Skeletal muscle cell (primary cell): Measurements from ENCODE around the gene MOGAT3.

Experiments used
- DNase-seq: peaks from one replicate; pipeline ENCODE4 v3.0.0-alpha.2; 2010; ENCODE audit warnings: low read depth
- H3K4me3 ChIP-seq: 2 replicates; pipeline ENCODE4 v1.5.1; 2011; ENCODE audit warnings: low read depth, mild to moderate bottlenecking, control low read depth, low read length, moderate library complexity

The MOGAT3 gene

DNA sequence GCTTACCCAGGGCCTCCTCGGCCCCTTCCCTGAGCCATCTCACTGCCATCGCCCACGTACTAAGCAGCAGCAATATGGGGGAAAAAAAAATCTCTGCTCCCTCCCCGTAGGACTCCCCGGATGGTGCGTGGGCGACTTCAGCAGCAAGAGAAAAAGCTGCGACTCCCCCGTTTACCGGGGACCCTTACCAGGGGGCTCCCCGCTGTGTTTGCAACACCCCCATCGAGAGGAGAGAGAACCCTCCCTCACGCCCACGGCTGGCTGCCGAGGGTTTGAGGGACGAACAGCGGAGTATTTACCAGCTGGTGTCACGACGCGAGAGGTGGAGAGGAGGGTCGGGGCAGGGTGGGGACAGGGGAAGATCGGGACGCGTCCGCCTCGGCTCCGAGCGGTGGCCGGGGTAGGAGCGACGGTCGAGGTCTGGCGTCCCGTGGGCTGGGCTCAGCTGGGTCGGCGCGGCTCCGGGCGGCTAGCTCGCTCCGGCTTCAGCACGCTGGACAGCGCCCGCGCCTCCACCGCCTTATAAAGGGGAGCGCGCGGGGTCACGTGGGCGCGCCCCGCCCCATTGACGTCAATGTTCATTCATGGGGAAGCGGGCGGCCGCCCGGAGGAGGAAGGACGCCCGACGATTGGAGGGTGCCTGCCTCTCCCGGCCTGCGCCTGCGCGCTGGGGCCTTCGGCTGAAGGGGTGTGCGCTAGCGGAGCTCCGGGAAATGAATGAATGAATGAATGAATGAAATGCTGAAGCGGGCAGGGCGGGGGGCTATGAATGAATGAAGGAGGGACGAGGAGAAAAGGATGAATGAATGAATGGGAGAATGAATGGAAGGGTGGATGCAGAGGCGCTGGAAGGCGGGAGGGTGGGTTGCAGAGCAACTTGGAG, 35.5 kb downstream of the MOGAT3 start, which contains the start of gene VGF:
VGF (minus strand) TSS at position 495 of the 883 bp plus-strand sequence. CDS start 726 bp downstream, outside the sequence.
- peak; percentile 84 for DNase-seq
- H3K4me3 ChIP-seq: peak within 1 kb of the TSS; percentile 43

DNA sequence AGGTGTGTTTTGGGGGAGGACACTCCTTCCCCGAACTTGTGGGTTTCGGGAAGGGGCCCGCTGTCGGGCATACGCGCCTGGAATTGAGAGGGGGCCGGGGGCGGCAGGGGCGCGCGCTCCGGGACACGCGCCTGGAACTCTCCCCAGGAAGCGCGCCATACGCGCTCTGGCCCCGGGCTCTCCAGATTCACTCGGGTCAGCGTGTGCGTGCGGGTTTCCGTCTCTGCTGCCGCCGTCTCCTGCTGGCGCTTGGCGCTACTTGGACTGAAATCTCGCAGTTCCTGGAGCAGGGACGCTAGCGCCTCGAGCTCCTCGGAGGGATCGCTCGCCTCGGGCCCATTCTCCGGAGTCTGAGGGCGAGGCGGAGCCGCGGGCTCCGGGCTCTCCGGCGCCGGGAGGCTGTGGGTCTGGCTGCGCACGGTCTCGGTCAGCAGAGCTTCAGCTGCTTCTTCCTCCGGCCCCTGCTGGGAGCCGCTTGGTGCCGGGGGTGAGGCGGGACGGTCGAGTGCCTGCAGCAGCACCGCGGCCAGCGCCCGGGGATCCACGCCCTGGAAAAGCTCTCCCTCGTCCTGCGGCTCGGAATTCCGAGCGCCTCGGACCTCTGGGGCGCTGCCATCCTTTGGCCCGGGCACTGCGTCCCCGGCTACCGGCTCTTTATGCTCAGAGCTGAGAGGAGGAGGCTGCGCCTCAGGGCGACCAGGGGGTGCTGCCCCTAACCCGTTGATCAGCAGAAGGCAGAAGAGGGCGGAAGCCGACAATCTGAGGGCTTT, 36.6 kb downstream of the MOGAT3 start:
- peak overlapping the region; percentile 43 for H3K4me3 ChIP-seq
- no peak for DNase-seq

DNA sequence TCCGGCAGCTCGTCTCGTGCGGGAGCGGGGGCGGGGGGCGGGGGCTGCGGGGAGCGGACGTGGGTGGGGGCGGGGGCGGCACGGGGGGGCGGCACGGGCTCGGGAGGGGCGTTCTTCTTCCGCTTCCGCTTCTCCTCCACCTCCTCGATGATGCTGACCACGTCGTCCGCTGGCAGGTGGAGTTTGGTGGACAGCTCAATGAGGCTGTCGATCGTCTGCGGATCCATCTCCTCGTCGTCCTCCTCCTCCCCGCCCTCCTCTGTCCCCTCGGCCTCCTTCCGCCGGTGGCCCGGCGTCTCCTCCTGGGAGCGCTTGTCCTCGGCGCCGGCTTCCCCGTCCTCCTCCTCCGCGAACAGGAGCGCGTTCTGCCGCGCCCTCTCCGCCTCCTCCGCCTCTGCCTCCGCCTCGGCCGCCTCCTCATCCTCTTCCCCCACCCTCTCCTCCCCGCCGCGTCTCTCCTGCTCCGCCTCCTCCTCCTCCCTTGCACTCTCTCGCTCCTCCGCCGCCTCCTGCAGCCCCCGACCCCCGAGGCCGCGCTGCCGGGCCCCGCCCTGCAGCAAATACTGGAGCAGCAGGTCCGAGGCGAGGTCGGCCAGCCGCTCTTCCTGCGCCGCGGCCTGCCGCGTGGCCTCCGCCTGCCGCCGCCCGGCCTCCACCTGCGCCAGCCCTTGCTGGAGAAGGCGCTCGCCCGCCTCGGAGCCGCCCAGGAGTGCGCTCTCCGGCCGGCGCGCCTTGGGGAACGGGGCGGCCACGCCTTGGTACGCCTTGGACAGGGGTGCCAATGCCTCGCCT, 37.4 kb downstream of the MOGAT3 start:
- H3K4me3 ChIP-seq: peak overlapping the region; percentile 43
- no peak for DNase-seq

DNA sequence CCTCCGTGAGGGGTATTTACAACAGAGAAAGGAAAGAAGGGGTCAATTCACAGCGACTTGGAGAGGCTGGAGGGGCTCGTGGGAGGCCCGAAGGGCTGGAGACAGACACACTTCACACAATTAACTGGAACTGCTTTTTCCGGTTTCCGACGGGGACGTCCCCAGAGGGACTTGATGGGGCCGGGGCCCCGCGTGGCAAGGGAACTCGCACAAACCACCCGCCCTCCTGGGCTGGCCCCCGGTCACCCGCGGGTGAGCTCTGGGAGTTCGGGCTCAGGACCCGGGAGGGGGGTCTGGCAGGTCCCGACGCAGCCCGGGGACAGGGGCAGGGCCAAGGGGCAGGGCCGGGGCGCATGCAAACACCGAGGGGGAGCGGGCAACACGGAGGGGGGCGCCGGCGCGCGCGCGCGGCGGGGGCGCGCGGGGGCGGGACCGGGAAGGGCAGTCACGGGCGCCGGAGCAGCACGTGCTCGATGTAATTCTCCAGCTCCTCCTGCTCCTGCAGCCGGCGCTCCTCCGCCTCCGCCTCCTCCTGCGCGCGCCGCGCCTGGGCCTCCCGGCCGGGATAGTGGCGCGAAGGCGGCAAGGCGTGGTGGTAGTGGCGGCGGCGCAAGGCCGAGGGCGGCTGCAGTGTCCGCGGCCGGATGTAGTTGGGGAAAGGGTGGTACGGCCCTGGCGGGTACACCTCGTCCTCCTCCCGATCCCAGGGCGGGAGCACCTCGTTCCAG, 38.1 kb downstream of the MOGAT3 start:
- DNase-seq: no peak
- peak overlapping the region; percentile 36 for H3K4me3 ChIP-seq

DNA sequence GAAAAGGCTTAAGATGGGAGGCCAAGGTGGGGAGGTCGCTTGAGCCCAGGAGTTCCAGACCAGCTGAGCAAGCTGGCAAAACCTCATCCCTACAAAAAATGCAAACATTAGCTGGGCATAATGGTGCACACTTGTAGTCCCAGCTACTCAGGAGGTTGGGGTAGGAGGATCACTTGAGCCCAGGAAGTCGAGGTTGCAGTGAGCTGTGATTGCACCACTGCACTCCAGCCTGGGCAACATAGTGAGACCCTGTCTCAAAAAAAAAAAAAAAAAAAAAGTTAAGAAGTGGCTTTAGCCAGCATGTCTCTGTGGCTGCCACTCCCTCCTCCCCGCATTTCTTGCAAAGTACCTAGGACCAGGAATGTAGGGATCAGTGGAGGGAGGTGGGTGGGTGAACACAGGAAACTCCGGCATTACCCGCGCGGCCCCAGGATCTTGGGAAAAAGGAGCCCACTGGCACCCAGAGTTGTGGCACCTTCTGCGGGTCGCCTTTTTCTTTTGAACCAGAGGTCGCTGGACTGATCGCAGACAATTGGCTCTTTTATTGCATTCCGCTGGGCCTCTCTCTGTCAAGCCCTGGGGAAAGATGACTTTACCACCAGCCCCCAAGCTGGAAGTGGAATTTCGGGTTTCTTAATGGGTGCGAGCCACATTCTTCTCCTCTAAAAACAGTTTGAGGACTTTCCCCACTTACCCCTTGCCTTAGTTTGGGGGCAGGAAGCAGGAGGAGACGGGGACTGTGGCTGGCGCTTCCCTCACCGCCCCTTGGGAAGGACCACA, 39.0 kb downstream of the MOGAT3 start:
- no peak for DNase-seq
- H3K4me3 ChIP-seq: no peak overlapping the region

DNA sequence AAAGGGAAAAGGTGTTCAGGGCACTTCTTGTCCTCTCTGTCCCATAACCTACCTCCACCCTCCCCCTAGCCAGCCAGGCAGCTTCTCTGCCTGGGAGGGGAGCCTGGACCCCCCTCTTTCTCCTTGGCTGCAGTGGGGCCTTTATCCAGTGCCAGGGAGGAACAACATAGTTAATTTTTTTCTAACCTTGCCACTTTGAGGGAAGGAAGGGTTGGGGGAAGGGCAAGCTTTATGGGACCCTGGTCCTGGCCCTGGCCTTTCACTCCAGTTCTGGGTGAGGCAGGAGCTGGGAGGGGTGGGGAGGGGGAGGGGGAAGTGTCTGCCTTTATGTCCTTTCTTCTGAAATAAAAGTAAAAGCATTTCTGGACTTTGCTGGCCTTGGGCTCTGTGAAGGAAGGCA, 39.9 kb downstream of the MOGAT3 start:
- no peak overlapping the region for H3K4me3 ChIP-seq
- no peak for DNase-seq

DNA sequence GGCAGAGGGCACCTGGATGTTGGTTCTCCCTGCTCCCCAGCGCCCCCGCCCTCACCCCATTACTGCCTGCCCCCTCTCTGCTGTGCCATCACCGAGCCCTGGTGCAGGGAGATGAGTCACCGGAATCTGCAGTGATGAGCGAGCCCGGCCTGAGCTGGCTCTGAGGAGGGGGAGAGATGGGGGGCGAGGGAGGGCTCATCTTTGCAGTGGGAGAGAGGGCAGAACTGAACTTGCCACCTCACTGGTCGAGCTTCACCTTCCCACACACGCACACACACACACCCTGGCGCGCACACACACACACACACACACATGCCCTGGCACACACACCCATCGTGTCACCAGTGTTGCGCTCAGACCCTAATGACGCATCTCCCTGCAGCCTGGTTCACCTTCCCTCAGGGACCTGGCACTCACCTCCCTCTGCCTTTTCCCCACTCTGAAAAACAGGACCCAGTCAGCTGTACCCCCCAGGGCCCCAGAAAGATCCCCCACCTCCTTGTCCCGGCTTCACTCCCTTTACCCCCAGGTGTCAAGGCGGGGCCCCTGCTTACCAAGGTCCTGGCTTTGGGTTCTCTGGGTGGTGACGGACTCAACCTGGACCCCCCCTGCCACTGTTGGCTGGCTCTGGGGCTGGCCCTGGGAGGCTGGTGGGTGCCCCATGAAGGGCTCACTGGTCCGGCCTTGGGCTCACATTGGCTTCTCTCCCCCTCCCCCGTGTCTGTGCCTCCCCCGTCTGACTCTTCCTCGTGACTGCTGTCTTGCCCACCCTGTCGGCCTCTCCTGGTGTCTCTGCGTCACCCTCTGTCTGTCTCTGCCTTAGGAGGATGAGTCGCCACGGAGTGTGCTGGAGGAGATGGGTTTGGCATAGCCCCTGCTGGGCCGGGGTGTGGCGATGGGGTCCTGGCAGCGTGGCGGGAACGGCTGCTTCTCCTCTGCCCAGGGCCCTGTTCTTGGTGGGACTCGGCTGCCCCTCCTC, 40.9 kb downstream of the MOGAT3 start:
- no peak overlapping the region for H3K4me3 ChIP-seq
- DNase-seq: no peak

DNA sequence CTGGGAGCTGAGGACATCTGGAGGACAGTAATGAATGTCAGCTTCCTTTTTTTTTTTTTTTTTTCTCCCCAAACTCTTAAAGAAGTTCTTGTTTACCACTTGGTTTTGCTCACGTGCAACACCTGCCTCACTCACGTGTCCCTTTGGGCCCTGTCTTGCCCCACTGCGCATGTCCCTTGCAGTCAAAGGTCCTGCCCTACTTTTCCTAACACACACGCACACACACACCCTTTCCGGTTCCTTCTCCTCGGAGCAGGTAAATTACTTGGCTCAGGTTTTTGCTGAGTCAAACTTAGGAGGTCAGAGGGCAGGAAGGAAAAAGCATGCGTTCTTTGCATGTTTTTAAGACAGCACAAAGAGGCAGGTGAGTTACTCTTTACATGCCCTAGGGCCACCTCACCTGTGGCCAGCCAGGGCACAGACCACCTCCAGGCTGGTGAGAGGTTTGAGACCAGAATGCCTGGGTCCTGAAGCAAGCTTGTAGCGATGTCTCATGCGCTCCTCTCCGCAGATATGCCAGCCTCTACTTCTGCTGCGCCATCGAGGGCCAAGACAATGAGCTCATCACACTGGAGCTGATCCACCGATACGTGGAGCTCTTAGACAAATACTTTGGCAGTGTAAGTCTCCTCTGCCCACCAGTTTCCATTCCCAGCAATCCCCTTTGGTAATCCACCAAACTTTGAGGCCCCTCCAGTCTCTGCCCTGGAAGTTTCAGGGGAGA, 43.8 kb downstream of the MOGAT3 start:
- no peak for DNase-seq
- no peak overlapping the region for H3K4me3 ChIP-seq

DNA sequence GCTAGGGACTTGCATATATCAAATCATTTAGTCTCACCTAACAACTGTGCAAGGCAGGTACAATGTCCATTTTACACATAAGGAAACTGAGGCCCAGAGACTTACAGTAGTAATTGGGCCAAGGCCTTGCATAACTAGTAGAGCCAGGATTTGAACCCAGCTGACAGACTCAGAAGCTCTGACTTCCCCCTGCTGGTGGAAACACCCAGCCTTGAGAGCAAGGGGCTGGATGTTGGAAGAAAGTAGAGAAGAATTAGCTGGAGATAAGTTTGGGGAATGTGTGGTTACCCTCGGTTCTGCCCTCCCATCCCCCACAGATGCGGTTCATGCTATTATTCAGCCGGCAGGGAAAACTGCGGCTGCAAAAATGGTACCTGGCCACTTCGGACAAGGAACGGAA, 44.6 kb downstream of the MOGAT3 start:
- H3K4me3 ChIP-seq: no peak overlapping the region

DNA sequence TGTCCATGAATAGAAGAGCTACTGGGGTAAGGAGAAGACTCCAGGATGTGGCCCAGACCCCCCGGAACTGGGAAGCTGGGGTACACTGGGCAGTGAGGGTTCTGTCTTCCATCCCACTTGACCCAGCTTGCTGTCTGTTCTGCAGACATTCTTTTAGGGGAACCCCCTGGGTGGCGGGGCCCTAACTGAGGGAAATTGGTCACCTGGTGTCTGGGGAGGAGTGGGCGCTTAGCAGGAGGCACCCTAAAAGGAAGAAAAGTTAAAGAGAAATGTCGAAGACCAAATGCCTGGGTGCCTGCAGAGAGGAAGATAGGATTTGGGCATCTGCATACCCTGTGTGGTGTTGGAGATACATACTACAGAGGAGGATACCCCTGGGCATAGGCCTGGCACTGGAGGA, 45.5 kb downstream of the MOGAT3 start:
- no peak for DNase-seq
- H3K4me3 ChIP-seq: peak overlapping the region; percentile 89

More for the DNA sequence above, 44.6 kb downstream of the MOGAT3 start:
- no peak for DNase-seq

DNA sequence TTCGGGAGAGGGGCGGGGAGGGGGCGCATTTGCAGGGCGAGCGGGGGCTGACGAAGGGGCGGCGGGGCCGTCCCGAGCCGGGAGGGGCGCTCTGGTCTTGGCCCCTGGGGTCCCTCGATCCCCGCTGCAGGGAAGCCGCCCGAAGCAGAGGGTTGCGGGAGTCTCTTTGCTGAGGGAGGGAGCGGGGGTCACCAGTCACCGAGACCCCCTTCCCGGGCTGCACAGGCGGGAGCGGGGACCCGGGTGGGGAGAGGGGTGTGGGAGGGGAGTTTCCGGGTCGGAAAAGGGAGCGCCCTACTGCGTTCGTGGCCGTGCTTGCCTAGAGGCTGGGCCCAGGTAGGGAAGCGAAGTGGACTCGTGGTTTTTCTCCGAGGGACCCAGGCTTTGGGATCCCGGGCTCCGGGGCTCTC, 46.1 kb downstream of the MOGAT3 start:
- peak overlapping the region; percentile 89 for H3K4me3 ChIP-seq

DNA sequence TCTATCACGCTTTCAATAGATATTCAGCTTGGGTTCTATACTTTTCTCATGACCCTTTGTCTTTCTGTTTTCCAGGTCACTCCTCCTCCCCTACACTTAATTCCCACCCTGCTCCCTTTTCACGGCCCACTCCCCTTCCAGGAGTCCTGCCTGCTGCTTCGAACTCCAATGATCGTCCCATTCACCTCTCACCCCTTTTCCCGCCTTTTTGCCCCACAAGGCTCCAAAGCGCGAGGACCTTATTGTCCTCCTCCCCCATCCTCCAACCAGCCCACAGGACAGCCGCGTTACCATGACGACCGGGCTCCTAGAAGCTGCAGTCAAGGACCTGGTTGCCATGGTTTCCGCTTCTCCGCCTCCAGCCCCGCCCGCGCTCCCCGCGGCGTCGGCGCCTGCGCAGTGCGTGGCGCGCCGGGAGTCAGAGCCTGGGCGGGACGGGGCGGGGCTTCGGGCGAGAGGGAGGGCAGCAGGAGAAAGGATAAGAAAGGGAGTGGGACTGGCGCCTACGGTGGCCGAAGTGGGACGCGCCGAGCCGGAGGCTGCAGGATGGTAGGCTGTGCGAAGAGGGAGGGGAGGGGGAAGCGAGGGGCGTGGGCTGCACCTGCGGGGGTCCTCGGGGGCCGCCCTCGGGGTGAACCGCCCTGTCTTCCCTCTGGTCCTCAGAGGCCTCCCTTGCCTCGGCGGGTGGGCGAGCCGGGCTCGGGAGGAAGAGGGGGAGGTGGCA, 46.7 kb downstream of the MOGAT3 start, which contains the start of gene AP1S1:
AP1S1 (plus strand) TSS at position 508 of the 724 bp plus-strand sequence; CDS start at position 547, 39 bp downstream.
- peak; percentile 83 for DNase-seq
- peak within 1 kb of the TSS; percentile 89 for H3K4me3 ChIP-seq

More for the DNA sequence above, 46.1 kb downstream of the MOGAT3 start:
- DNase-seq: no peak

DNA sequence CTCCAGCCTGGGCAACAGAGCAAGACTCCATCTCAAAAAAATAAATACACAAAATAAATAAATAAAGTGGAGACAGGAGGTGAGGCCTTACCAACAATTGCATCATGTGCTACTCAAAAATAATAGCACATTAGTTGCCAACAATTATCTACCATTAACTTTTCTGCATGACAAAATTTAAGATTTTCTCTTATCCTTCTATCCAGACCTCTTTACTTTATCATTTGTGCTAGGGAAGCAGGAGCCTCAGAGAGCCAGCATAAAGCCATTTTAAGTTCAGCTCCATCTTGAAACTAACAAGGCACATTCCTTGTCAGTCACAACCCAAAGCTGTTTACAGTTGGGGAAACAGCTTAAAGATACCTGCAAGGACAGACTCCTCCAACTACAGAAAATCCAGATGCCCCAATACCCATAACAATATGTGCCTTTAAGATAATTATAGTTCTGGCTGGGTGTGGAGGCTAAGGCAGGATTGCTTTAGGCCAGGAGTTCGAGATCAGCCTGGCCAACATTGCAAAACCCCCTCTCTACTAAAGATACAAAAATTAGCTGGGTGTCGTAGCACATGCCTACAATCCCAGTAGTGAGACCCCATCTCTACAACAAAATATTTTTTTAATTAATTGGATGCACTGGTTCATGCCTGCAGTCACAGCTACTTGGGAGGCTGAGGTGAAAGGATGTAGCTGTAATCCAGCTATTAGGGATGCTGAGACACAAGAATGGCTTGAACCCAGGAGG, 48.8 kb downstream of the MOGAT3 start:
- DNase-seq: no peak
- H3K4me3 ChIP-seq: no peak overlapping the region
